K562 (cell line): ENCODE data around the gene FASTK.

Source experiments
- FOXK1 ChIP-seq: sonication (generic); formaldehyde crosslinking; IDR thresholded peaks from 2 replicates; pipeline ENCODE4 v1.8.0; 2022; ENCODE audit warnings: missing genetic modification reagents, mild to moderate bottlenecking, borderline replicate concordance
- ZNF347 ChIP-seq: fragments of 450-650 bp; formaldehyde crosslinking; IDR thresholded peaks from 2 replicates; pipeline ENCODE4 v1.4.0; 2020; ENCODE audit warnings: low read depth, mild to moderate bottlenecking, moderate library complexity

DNA sequence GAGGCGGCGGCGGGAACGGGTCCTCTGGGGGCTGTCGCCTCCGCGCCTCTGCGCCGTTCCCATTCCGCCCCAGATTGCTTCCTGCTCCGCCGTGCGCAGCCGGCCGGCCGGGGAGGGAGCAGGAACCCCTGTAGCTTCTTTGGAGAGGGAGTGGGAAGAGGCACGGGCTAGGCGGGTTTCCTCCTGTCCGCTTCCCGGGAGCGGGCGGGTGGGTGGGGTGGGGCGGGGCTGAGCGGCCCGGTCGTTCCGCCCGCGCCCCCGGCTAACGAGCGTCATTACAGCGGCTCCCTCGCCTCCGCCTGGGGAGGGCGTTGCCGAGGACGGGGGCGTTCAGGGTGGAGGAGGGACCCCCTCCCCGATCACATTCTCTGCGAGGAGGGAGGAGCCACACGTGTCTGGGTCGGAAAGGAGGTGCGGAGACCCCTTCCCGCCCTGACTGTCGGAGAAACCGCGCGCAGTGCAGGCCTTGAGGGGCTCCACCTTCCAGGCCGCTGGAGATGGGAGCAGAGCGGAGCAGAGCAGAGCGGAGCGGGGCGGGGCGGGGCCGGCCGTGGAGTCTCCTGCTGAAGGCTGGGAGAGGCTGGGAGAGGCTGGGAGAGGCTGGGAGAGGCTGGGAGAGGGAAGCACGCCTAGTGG is 45.4 kb upstream of the FASTK start:
- TF ChIP-seq ZNF347, result no peak
- TF ChIP-seq FOXK1 (CRISPR knock-in tag), result no peak
